ENCODE measurements around the gene KCNMA1.

DNA sequence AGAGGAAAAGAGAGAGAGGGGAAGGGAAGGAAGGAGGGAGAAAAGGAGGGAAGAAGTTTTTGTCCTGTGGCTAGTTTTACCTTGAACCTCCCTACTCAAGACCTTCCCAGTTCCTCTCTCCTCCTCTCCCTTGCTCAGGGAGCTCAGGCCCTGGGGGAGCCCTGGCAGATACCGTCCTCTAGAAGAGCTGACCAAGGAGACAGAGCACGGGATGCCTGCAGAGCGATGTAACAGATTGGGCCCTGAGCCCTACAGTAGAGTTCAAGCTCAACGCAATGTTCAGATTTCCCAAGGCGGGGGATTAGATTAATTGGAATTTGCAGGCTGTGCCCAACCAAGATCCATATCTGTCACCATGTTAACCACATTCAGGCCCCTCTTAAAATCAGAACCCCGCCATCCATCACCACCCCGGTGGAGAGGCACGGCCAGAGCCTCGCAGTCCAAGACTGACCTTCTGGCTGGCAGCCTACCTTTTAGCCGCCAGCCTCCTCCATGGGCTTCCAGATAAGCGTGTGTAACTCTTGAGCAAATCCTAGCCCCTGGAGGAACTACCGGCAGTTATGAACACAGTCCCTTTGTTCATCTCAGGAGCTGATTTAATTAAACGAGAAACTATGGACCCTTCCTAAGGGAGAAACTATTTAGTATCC lies 70.6 kb downstream of the KCNMA1 start:
- TF ChIP-seq EP300 (IDR thresholded peaks at IDR 0.05; ENCODE audit: borderline replicate concordance) (no peak), NFIC (IDR thresholded peaks at IDR 0.05) (no peak), MAX (IDR thresholded peaks at IDR 0.05) (no peak), YY1 (IDR thresholded peaks at IDR 0.05; ENCODE audit: low read depth) (no peak), REST (IDR thresholded peaks at IDR 0.05; ENCODE audit: low read depth) (no peak), RAD21 (IDR thresholded peaks at IDR 0.05; ENCODE audit: low read depth) (no peak), TAF1 (IDR thresholded peaks at IDR 0.05; ENCODE audit: low read depth) (no peak), TEAD4 (IDR thresholded peaks at IDR 0.05) (no peak), CEBPB (IDR thresholded peaks at IDR 0.05) (no peak), CREB1 (IDR thresholded peaks at IDR 0.05; ENCODE audit: low read depth) (no peak), FOXM1 (IDR thresholded peaks at IDR 0.05; ENCODE audit: borderline replicate concordance, low read depth) (no peak), USF1 (IDR thresholded peaks at IDR 0.05) (no peak)

Measured in Ishikawa (cell line).